PC-3 (cell line): Measurements from ENCODE around the gene AKAP6.

Experiments
- CTCF ChIP-seq: fragments of 300-600 bp; sonication (generic); conservative IDR thresholded peaks from 2 replicates; pipeline ENCODE4 v1.5.1; 2017; ENCODE audit warnings: antibody characterized with exemption, low read depth, mild to moderate bottlenecking, low read length
- EZH2 ChIP-seq: fragments of 300-600 bp; sonication (generic); IDR thresholded peaks from one replicate; pipeline ENCODE4 v1.6.1; 2017; ENCODE audit warnings: antibody characterized with exemption, mild to moderate bottlenecking, low read length; ENCODE audit not compliant: unreplicated experiment

- TF ChIP-seq EZH2 = no peak
- TF ChIP-seq CTCF = no peak
These were observed 512.6 kb downstream of the AKAP6 start for GRCh38 chr14:32841698-32842097.
